Fibroblast of lung (primary cell): ENCODE results near the gene UCK2. TPM values are rescaled to one million over a fixed set of nuclear protein-coding genes. Genes with fewer than 3 reads are reported as not detected.

Experiments used
- DNase-seq, 2 donors: peaks; one replicate each; pipeline versions ENCODE4 v3.0.0 to v3.0.0-alpha.2; 2010; ENCODE audit warnings: low read depth in 2 of 2
- H2AFZ ChIP-seq: 2 replicates; pipeline ENCODE4 v1.5.1; 2012; ENCODE audit warnings: low read length, control low read depth, inconsistent platforms
- H3K27ac ChIP-seq: 2 replicates; pipeline ENCODE4 v1.5.1; 2011; ENCODE audit warnings: low read length, control low read depth; ENCODE audit not compliant: insufficient read depth
- H3K27me3 ChIP-seq: 2 replicates; pipeline ENCODE4 v1.5.1; 2011; ENCODE audit warnings: mild to moderate bottlenecking, low read length; ENCODE audit not compliant: control insufficient read depth, insufficient read depth
- H3K36me3 ChIP-seq: 2 replicates; pipeline ENCODE4 v1.5.1; 2011; ENCODE audit warnings: low read length; ENCODE audit not compliant: control insufficient read depth, insufficient read depth
- H3K4me1 ChIP-seq: 2 replicates; pipeline ENCODE4 v1.5.1; 2011; ENCODE audit warnings: low read length; ENCODE audit not compliant: control insufficient read depth, insufficient read depth; ENCODE audit errors: extremely low read depth
- H3K4me2 ChIP-seq: 2 replicates; pipeline ENCODE4 v1.5.1; 2011; ENCODE audit warnings: low read length, control low read depth; ENCODE audit not compliant: insufficient read depth; ENCODE audit errors: extremely low read depth
- H3K4me3 ChIP-seq, 4 experiments: fragments of 200-600 bp in 1 of 4; sonication (generic) in 1 of 4; replicated peaks in 1 of 4; 2 replicates each; pipeline ENCODE4 v1.5.1; 2011 to 2016; ENCODE audit warnings: low read length in 4 of 4, low read depth in 3 of 4, mild to moderate bottlenecking in 3 of 4, control low read depth in 2 of 4, inconsistent platforms in 1 of 4, mixed read lengths in 1 of 4; ENCODE audit not compliant: insufficient read depth in 1 of 4; ENCODE audit errors: control extremely low read depth in 1 of 4
- H3K79me2 ChIP-seq: 2 replicates; pipeline ENCODE4 v1.5.1; 2012; ENCODE audit warnings: mild to moderate bottlenecking, low read length, inconsistent platforms; ENCODE audit not compliant: control insufficient read depth, insufficient read depth
- H3K9ac ChIP-seq: 2 replicates; pipeline ENCODE4 v1.5.1; 2011; ENCODE audit warnings: mild to moderate bottlenecking, low read length, control low read depth; ENCODE audit not compliant: insufficient read depth
- H3K9me3 ChIP-seq: 2 replicates; pipeline ENCODE4 v1.5.1; 2012; ENCODE audit warnings: low read depth, low read length; ENCODE audit not compliant: control insufficient read depth, insufficient read depth
- H4K20me1 ChIP-seq: 2 replicates; pipeline ENCODE4 v1.5.1; 2011; ENCODE audit warnings: low read length; ENCODE audit not compliant: control insufficient read depth, insufficient read depth; ENCODE audit errors: extremely low read depth
- CTCF ChIP-seq, 2 donors: IDR thresholded peaks in 1 of 2; conservative IDR thresholded peaks in 1 of 2; 1 replicate in 1 of 2; 2 replicates in 1 of 2; pipeline ENCODE4 v1.5.1; 2011 to 2012; ENCODE audit warnings: low read length in 2 of 2, control low read depth in 1 of 2, inconsistent platforms in 1 of 2, low read depth in 1 of 2, mild to moderate bottlenecking in 1 of 2
- EZH2 ChIP-seq: IDR thresholded peaks from 2 replicates; pipeline ENCODE4 v1.5.1; 2012; ENCODE audit warnings: low read length, control low read depth, mild to moderate bottlenecking; ENCODE audit errors: missing control alignments
- polyA plus RNA-seq, 2 donors: library from polyadenylated mRNA; depleted of rRNA in 1 of 2; stranded (reverse) in 1 of 2; unstranded in 1 of 2; fragments of >200 nt; gene quantifications; 2 replicates each; pipeline ENCODE4 v1.2.1, GENCODE V29; 2011 to 2012; ENCODE audit warnings: missing spikeins in 1 of 2
- total RNA-seq: library from RNA; depleted of rRNA; stranded (reverse); fragments of >200 nt; gene quantifications from 2 replicates; pipeline ENCODE4 v1.2.1, GENCODE V29; 2014

UCK2 gene
- total and polyA plus RNA-seq, 2 donors (not counting 1 experiment from before 2014, with no cell fraction given): 95.1 to 99.0 TPM

DNA sequence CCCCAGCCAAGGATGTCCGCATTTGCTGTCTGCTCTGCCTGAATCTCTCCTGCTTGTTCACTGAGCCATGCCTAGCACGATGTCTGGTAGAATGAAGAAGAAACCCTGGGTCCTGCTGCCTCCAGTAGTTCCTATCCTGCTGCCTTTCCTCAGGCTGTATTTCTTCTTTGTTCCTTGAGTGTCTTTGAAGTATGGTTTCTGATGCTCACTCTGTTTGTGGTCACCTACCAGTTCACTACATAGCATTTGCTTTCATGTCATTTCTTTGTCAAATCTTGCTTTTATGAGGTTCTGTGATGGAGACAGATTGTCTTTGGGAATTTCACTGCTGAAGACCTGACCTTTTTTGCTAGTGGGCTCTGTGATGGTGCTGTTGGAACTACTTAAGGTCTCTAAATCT lies 5.9 kb downstream of the UCK2 start:
- H3K79me2 ChIP-seq: peaks cover 96% of the 10 kb centered on the region
- peaks cover 2% of the 10 kb centered on the region for H3K4me1 ChIP-seq
- H3K36me3 ChIP-seq: no peaks in the 10 kb centered on the region
- no peak overlapping the region for H3K4me3 ChIP-seq
- TF ChIP-seq CTCF (conservative IDR thresholded peaks at IDR 0.05 in 1 of 2, IDR thresholded peaks at IDR 0.05 in 1 of 2; ENCODE audit: low read depth in 1 of 2, low read length in 2 of 2) (no peak), EZH2 (no peak)
- no peak for DNase-seq
- H2AFZ ChIP-seq: no peak overlapping the region
- no peak overlapping the region for H3K9ac ChIP-seq
- no peaks in the 10 kb centered on the region for H3K27me3 ChIP-seq
- H3K27ac ChIP-seq: no peak overlapping the region
- no peaks in the 10 kb centered on the region for H4K20me1 ChIP-seq
- H3K4me2 ChIP-seq: no peak overlapping the region
- no peaks in the 10 kb centered on the region for H3K9me3 ChIP-seq

- DNase-seq: no peak
- Histone ChIP-seq H3K4me3 (no peak overlapping the region), H3K4me1 (peaks cover 2% of the 10 kb centered on the region), H3K4me2 (no peak overlapping the region), H3K9ac (no peak overlapping the region), H3K9me3 (no peaks in the 10 kb centered on the region), H4K20me1 (no peaks in the 10 kb centered on the region), H3K27ac (no peak overlapping the region), H3K27me3 (no peaks in the 10 kb centered on the region), H3K36me3 (no peaks in the 10 kb centered on the region), H2AFZ (no peak overlapping the region), H3K79me2 (peaks cover 95% of the 10 kb centered on the region)
- TF ChIP-seq CTCF (conservative IDR thresholded peaks at IDR 0.05 in 1 of 2, IDR thresholded peaks at IDR 0.05 in 1 of 2; ENCODE audit: low read depth in 1 of 2, low read length in 2 of 2): no peak
- no peak for TF ChIP-seq EZH2
Observed at GRCh38 chr1:165834229-165834628, 6.8 kb downstream of the UCK2 start.

DNA sequence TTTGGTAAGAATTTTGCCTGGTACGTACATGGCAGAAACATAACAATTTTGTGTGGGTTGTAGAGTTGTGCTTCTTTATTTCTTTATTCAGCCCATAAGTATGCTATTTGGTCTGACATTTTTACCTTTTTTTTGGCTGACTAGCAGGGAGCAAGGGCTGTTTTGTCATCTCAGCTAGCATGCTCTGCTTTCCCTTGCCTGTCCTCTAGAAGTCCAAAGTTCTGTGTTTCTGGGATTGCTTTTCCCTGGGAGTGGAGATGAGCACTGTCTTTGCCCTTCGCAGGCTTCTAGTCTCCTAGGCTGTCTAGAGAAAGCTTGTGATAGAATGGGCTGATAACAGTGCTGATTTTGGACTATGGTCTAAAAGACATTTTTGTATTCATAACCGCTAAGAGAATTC lies 7.5 kb downstream of the UCK2 start:
- H4K20me1 ChIP-seq: no peaks in the 10 kb centered on the region

More for the DNA sequence above, 7.5 kb downstream of the UCK2 start:
- Histone ChIP-seq H3K36me3 (no peaks in the 10 kb centered on the region), H3K4me1 (peaks cover 2% of the 10 kb centered on the region), H3K27ac (no peak overlapping the region), H3K79me2 (peaks cover 95% of the 10 kb centered on the region), H3K9ac (no peak overlapping the region), H3K27me3 (no peaks in the 10 kb centered on the region), H3K9me3 (no peaks in the 10 kb centered on the region), H2AFZ (no peak overlapping the region), H3K4me2 (no peak overlapping the region), H3K4me3 (no peak overlapping the region)
- no peak for DNase-seq
- no peak for TF ChIP-seq CTCF (conservative IDR thresholded peaks at IDR 0.05 in 1 of 2, IDR thresholded peaks at IDR 0.05 in 1 of 2; ENCODE audit: low read depth in 1 of 2, low read length in 2 of 2)
- no peak for TF ChIP-seq EZH2
